ENCODE results near the gene PTPRD. TPM values are rescaled to one million over a fixed set of nuclear protein-coding genes. Genes with fewer than 3 reads are reported as not detected.

Gene PTPRD
- total and polyA plus RNA-seq, 9 of the 15 experiments (the other 6 are each of a cell fraction or from before 2014, with no cell fraction given): 0.11 TPM; not detected in 8

GRCh38 chr9:10059044-10059443, 553.8 kb downstream of the PTPRD start:
- Histone ChIP-seq H3K79me2 (ENCODE audit: control insufficient read depth, insufficient read depth, low read length) (no peaks in the 10 kb centered on the region), H3K36me3 (ENCODE audit: control insufficient read depth, insufficient read depth, low read length) (no peaks in the 10 kb centered on the region), H3K27me3 (ENCODE audit: control insufficient read depth in 2 of 2, insufficient read depth in 2 of 2, low read length in 2 of 2) (no peaks in the 10 kb centered on the region), H3K9me3 (replicated peaks; ENCODE audit: control insufficient read depth, insufficient read depth, low read depth, low read length) (no peaks in the 10 kb centered on the region), H3K27ac (ENCODE audit: extremely low read depth, low read depth, low read length) (no peak overlapping the region), H3K9ac (ENCODE audit: insufficient read depth in 1 of 2, low read depth in 2 of 2, low read length in 2 of 2) (no peak overlapping the region), H3K4me2 (ENCODE audit: insufficient read depth, low read length) (no peak overlapping the region), H3K4me3 (no peak overlapping the region), H3K9me1 (ENCODE audit: control insufficient read depth, insufficient read depth, low read length) (no peaks in the 10 kb centered on the region), H3K4me1 (replicated peaks in 1 of 2; ENCODE audit: control insufficient read depth in 2 of 2, insufficient read depth in 2 of 2, low read length in 2 of 2) (no peaks in the 10 kb centered on the region), H4K20me1 (replicated peaks; ENCODE audit: control insufficient read depth, insufficient read depth, low read length) (no peaks in the 10 kb centered on the region), H2AFZ (ENCODE audit: low read depth, low read length) (no peak overlapping the region)
- 0% methylated on average over 2 of the region's 3 CpGs for WGBS (ENCODE audit: insufficient coverage, low coverage, missing lambda C conversion rate)
- ATAC-seq (no peak), FAIRE-seq (no peak), DNase-seq (ENCODE audit: extremely low read depth in 1 of 4, low spot score in 3 of 4) (no peak)
- POLR2A ChIA-PET: no interaction called here
- in situ Hi-C loops (cut with MboI) (no loop called here), intact Hi-C loops (cut with micrococcal nuclease) (no loop called here)
- CTCF ChIA-PET (ENCODE audit: low intra/inter-chr PET ratio): no interaction called here
- TF ChIP-seq SNAPC5 (CRISPR knock-in tag; IDR thresholded peaks at IDR 0.05) (no peak), MAFG (tag; conservative IDR thresholded peaks at IDR 0.05) (no peak), SMARCA4 (IDR thresholded peaks at IDR 0.05) (no peak), CEBPG (CRISPR knock-in tag; IDR thresholded peaks at IDR 0.05) (no peak), CEBPG (tag; conservative IDR thresholded peaks at IDR 0.05 in 1 of 2, IDR thresholded peaks at IDR 0.05 in 1 of 2) (peak in 1 of 2 experiments; percentile 91; a peak in 2 of 4 replicates), CEBPB (tag; IDR thresholded peaks at IDR 0.05) (peak; percentile 72)
- BruUV-seq (replicated peaks): no TSS peak

- no peaks in the 10 kb centered on the region for H3K79me2 ChIP-seq (ENCODE audit: control insufficient read depth, insufficient read depth, low read length)
- no peaks in the 10 kb centered on the region for H3K4me1 ChIP-seq (replicated peaks in 1 of 2; ENCODE audit: control insufficient read depth in 2 of 2, insufficient read depth in 2 of 2, low read length in 2 of 2)
- 0% methylated on average over 4 of the region's 6 CpGs for WGBS (ENCODE audit: insufficient coverage, low coverage, missing lambda C conversion rate)
- H3K9me3 ChIP-seq (replicated peaks; ENCODE audit: control insufficient read depth, insufficient read depth, low read depth, low read length): no peaks in the 10 kb centered on the region
- H3K4me3 ChIP-seq: no peak overlapping the region
- no peak overlapping the region for H3K27ac ChIP-seq (ENCODE audit: extremely low read depth, low read depth, low read length)
- no peak overlapping the region for H2AFZ ChIP-seq (ENCODE audit: low read depth, low read length)
- ChIA-PET POLR2A (no interaction called here), CTCF (ENCODE audit: low intra/inter-chr PET ratio) (no interaction called here)
- ATAC-seq (no peak), FAIRE-seq (no peak), DNase-seq (ENCODE audit: extremely low read depth in 1 of 4, low spot score in 3 of 4) (no peak)
- intact Hi-C loops (cut with micrococcal nuclease) (no loop called here), in situ Hi-C loops (cut with MboI) (no loop called here)
- no peak overlapping the region for H3K4me2 ChIP-seq (ENCODE audit: insufficient read depth, low read length)
- H3K36me3 ChIP-seq (ENCODE audit: control insufficient read depth, insufficient read depth, low read length): no peaks in the 10 kb centered on the region
- no peaks in the 10 kb centered on the region for H3K27me3 ChIP-seq (ENCODE audit: control insufficient read depth in 2 of 2, insufficient read depth in 2 of 2, low read length in 2 of 2)
- no peak overlapping the region for H3K9ac ChIP-seq (ENCODE audit: insufficient read depth in 1 of 2, low read depth in 2 of 2, low read length in 2 of 2)
- H3K9me1 ChIP-seq (ENCODE audit: control insufficient read depth, insufficient read depth, low read length): no peaks in the 10 kb centered on the region
- no peaks in the 10 kb centered on the region for H4K20me1 ChIP-seq (replicated peaks; ENCODE audit: control insufficient read depth, insufficient read depth, low read length)
- BruUV-seq (replicated peaks): no TSS peak
- TF ChIP-seq GTF2B (IDR thresholded peaks at IDR 0.05; ENCODE audit: extremely low read depth, insufficient read length) (no peak), SRSF3 (IDR thresholded peaks at IDR 0.05; ENCODE audit: insufficient read depth, low read length) (no peak), TAF7 (tag; IDR thresholded peaks at IDR 0.05) (no peak), IFI16 (CRISPR knock-in tag; IDR thresholded peaks at IDR 0.05) (no peak), CCAR2 (IDR thresholded peaks at IDR 0.05; ENCODE audit: low read depth, low read length) (no peak), CC2D1A (IDR thresholded peaks at IDR 0.05) (no peak), POLR2AphosphoS2 (IDR thresholded peaks at IDR 0.05; ENCODE audit: low read length) (no peak), GTF3C2 (IDR thresholded peaks at IDR 0.05; ENCODE audit: borderline replicate concordance, extremely low read depth, insufficient read length) (no peak), BCOR (IDR thresholded peaks at IDR 0.05) (no peak)
These were observed 556.9 kb downstream of the PTPRD start for GRCh38 chr9:10055886-10056395.
